NCI-H1105 (cell line): ENCODE results near the gene IGSF3.

Experiments used
- DNase-seq: peaks from one replicate; lab custom pipeline; 2025; lab: John Stamatoyannopoulos, UW

The IGSF3 gene

GRCh38 chr1:116686175-116686574 lies 18.6 kb upstream of the IGSF3 start:
- DNase-seq = no peak

- no peak for DNase-seq
These were observed 17.0 kb upstream of the IGSF3 start for GRCh38 chr1:116684575-116684974.

- DNase-seq = no peak
These were observed 15.2 kb upstream of the IGSF3 start for GRCh38 chr1:116682641-116683221.

GRCh38 chr1:116681343-116681899 lies 13.9 kb upstream of the IGSF3 start:
- DNase-seq = no peak

- DNase-seq = no peak
These were observed 13.2 kb upstream of the IGSF3 start for GRCh38 chr1:116680752-116681151.

- DNase-seq = no peak
These were observed 12.5 kb upstream of the IGSF3 start for GRCh38 chr1:116679828-116680628.

- DNase-seq = no peak
These were observed 11.7 kb upstream of the IGSF3 start for GRCh38 chr1:116679091-116679827.

- DNase-seq = no peak
These were observed 11.2 kb upstream of the IGSF3 start for GRCh38 chr1:116678732-116679090.

GRCh38 chr1:116677474-116678062 lies 10.0 kb upstream of the IGSF3 start:
- DNase-seq = no peak

GRCh38 chr1:116676291-116676690 lies 8.8 kb upstream of the IGSF3 start:
- DNase-seq = no peak

- no peak for DNase-seq
These were observed 7.2 kb upstream of the IGSF3 start for GRCh38 chr1:116674751-116675150.

GRCh38 chr1:116674011-116674531 lies 6.5 kb upstream of the IGSF3 start:
- DNase-seq = no peak

- no peak for DNase-seq
These were observed 4.4 kb upstream of the IGSF3 start for GRCh38 chr1:116671912-116672311.

- DNase-seq = no peak
These were observed 3.7 kb upstream of the IGSF3 start for GRCh38 chr1:116671072-116671760.

GRCh38 chr1:116668277-116668676 lies 744 bp upstream of the IGSF3 start:
- no peak for DNase-seq

- peak; percentile 38 for DNase-seq
These were observed 407 bp downstream of the IGSF3 start for GRCh38 chr1:116667078-116667574.

- no peak for DNase-seq
These were observed 1.1 kb downstream of the IGSF3 start for GRCh38 chr1:116666187-116667077.

- DNase-seq = no peak
These were observed 2.6 kb downstream of the IGSF3 start for GRCh38 chr1:116664978-116665371.

GRCh38 chr1:116664366-116664977 lies 3.1 kb downstream of the IGSF3 start:
- DNase-seq = no peak

GRCh38 chr1:116663821-116664220 lies 3.7 kb downstream of the IGSF3 start:
- no peak for DNase-seq
